H7 (cell line): ENCODE measurements around the gene STIL. TPM values are rescaled to one million over a fixed set of nuclear protein-coding genes. Genes with fewer than 3 reads are reported as not detected.
"Not testable (repeated sequence)": the region's sequence is repeated elsewhere in the genome, so short reads cannot be mapped to it uniquely, and the experiment has no call there.

Experiments used
- DNase-seq: peaks from one replicate; pipeline ENCODE4 v3.0.0; 2012
- H3K27me3 ChIP-seq: 2 replicates; pipeline ENCODE4 v1.6.0; 2011; ENCODE audit warnings: mild to moderate bottlenecking, low read length; ENCODE audit not compliant: control insufficient read depth, insufficient read depth
- H3K36me3 ChIP-seq: replicated peaks from 2 replicates; pipeline ENCODE4 v1.5.1; 2011; ENCODE audit warnings: low read length; ENCODE audit not compliant: control insufficient read depth, insufficient read depth
- H3K4me3 ChIP-seq: 2 replicates; pipeline ENCODE4 v1.5.1; 2011; ENCODE audit warnings: low read depth, mild to moderate bottlenecking, control low read depth, low read length, moderate library complexity; ENCODE audit not compliant: insufficient read depth
- total RNA-seq: library from RNA; depleted of rRNA; stranded (reverse); fragments of >200 nt; shearing (Covaris generic); gene quantifications from 2 replicates; pipeline ENCODE4 v1.2.3, GENCODE V29; 2014

Gene STIL
- total RNA-seq, 1 experiment from 2014 or later, result 55.5 TPM

DNA sequence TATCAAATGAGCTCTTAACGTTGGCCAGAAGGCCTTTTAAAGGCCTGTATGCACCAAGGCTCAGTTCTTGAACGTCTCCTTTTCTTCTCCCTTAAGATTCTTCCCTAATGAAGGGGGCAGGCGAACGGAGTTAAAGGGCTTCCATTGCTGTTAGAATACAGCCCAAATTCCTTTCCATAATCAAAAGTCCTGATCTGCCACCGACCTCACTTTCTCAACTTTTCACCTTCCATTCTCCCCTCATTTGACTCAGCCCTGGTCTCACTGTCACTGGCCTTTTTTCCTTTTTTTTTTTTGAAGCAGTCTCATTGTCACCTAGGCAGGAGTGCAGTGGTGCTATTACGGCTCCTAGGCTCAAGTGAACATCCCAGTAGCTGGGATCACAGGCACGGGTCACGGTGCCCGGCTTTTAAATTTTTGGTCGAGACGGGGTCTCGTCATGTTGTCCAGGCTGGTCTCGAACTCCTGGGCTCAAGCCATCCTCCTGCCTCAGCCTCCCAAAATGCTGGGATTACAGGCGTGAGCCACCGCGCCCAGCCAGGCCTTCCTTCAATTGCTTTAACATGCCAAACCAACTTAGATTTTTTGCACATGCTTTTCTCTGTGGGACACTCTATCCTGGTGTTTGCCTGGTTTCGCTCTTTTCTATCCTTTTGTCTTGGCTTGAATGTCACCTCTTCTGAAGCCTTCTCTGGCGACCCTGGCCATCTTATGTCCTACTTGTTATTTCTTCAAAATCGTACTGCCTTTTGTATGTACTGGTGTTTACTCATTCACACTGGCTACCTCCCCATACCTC is 19.0 kb upstream of the STIL start:
- no peaks in the 10 kb centered on the region for H3K27me3 ChIP-seq
- no peaks in the 10 kb centered on the region for H3K36me3 ChIP-seq
- H3K4me3 ChIP-seq, result peak overlapping the region; percentile 97
- DNase-seq, result no peak

DNA sequence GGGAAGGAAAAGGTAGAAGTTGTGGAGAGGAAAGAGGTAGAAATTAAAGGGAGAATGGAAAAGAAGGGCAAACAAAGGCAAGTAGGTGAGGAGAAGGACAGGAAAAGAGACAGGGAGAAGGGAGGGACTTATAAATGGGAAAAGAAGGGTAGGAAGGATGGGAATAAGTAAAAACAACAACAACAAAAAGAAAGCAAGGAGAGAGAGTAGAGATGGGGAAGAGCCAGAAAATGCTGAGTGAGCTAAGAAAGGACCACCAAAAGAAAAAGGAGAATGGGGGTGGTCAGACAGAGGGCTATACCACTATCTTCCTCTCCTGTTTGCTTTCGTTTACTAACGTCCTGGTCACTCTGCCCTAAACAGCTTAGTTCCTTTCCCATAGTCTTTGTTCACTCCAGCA is 17.9 kb upstream of the STIL start:
- DNase-seq, result no peak
- Histone ChIP-seq H3K27me3 (no peaks in the 10 kb centered on the region), H3K4me3 (no peak overlapping the region), H3K36me3 (no peaks in the 10 kb centered on the region)

- Histone ChIP-seq H3K36me3 (no peaks in the 10 kb centered on the region), H3K27me3 (no peaks in the 10 kb centered on the region), H3K4me3 (no peak overlapping the region)
- no peak for DNase-seq
These were observed 16.3 kb upstream of the STIL start for GRCh38 chr1:47330212-47330611.

GRCh38 chr1:47328992-47329391 is 15.0 kb upstream of the STIL start:
- H3K36me3 ChIP-seq, result no peaks in the 10 kb centered on the region

DNA sequence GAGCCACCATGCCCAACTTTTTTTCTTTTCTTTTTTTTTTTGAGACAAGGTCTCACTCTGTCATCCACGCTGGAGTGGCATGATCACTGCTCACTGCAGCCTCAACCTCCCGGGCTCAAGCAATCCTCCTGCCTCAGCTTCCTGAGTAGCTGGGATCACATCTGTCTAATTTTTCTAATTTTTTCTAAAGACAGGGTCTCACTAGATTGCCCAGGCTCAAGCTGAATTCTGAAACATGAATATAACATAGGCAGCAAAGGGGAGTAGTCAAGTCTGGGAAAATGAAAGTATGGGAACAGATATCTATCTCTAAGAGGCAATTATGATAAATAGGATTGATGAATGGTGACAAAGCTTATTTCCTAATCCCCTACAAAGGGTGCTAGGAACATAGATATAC is 12.3 kb upstream of the STIL start:
- H3K36me3 ChIP-seq, result no peaks in the 10 kb centered on the region
- H3K4me3 ChIP-seq, result no peak overlapping the region
- no peak for DNase-seq
- no peaks in the 10 kb centered on the region for H3K27me3 ChIP-seq

More at GRCh38 chr1:47328992-47329391, 15.0 kb upstream of the STIL start:
- no peaks in the 10 kb centered on the region for H3K27me3 ChIP-seq
- no peak for DNase-seq
- no peak overlapping the region for H3K4me3 ChIP-seq

GRCh38 chr1:47325528-47325927 is 11.6 kb upstream of the STIL start:
- Histone ChIP-seq H3K27me3 (no peaks in the 10 kb centered on the region), H3K36me3 (no peaks in the 10 kb centered on the region), H3K4me3 (no peak overlapping the region)
- DNase-seq, result no peak

- no peaks in the 10 kb centered on the region for H3K36me3 ChIP-seq
These were observed 10.7 kb upstream of the STIL start for GRCh38 chr1:47324682-47325081.

GRCh38 chr1:47323599-47324031 is 9.7 kb upstream of the STIL start:
- no peaks in the 10 kb centered on the region for H3K27me3 ChIP-seq
- no peak for DNase-seq
- no peaks in the 10 kb centered on the region for H3K36me3 ChIP-seq
- no peak overlapping the region for H3K4me3 ChIP-seq

More at GRCh38 chr1:47324682-47325081, 10.7 kb upstream of the STIL start:
- H3K4me3 ChIP-seq, result no peak overlapping the region
- no peaks in the 10 kb centered on the region for H3K27me3 ChIP-seq
- no peak for DNase-seq

DNA sequence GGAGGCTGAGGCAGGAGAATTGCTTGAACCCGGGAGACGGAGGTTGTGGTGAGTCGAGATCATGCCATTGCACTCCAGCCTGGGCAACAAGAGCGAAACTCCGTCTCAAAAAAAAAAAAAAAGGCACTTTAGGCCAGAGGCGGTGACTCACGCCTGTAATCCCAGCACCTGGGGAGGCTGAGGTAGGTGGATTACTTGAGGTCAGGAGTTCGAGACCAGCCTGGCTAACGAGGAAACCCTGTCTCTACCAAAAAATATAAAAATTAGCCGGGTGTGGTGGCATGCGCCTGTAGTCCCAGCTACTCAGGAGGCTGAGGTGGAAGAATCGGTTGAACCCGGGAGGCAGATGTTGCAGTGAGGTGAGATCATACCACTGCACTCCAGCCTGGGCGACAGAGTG is 6.0 kb upstream of the STIL start:
- H3K27me3 ChIP-seq, H3K4me3 ChIP-seq, H3K36me3 ChIP-seq, DNase-seq: not testable (repeated sequence)

DNA sequence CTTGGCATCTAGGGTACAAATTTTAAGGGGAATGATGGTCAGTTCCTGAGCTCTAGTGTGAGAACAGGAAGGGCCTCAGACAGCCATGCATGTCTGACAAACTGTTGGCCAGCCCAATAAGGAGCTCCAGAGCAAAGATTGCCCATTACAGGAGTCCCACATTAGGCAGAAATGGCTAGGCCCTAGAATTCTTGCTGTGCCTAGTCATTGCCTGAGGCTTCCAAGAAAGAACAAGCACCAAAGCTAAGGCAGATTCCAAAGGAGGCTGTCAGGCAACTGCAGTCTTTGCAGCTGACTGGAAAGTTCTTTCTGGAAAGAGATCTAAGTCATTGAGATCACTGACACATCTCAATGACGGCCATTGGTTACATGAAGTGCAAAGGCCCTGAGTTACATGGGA is 3.9 kb upstream of the STIL start:
- no peak overlapping the region for H3K4me3 ChIP-seq
- no peak for DNase-seq
- H3K36me3 ChIP-seq, result no peaks in the 10 kb centered on the region
- no peaks in the 10 kb centered on the region for H3K27me3 ChIP-seq

GRCh38 chr1:47309427-47309826 is 4.5 kb downstream of the STIL start:
- no peak for DNase-seq
- Histone ChIP-seq H3K36me3 (peaks cover 6% of the 10 kb centered on the region), H3K4me3 (no peak overlapping the region), H3K27me3 (no peaks in the 10 kb centered on the region)

- no peaks in the 10 kb centered on the region for H3K27me3 ChIP-seq
- no peak for DNase-seq
- H3K36me3 ChIP-seq, result peaks cover 18% of the 10 kb centered on the region
- no peak overlapping the region for H3K4me3 ChIP-seq
These were observed 11.5 kb downstream of the STIL start for GRCh38 chr1:47302472-47302871.

GRCh38 chr1:47298025-47298699 is 15.8 kb downstream of the STIL start:
- Histone ChIP-seq H3K27me3 (no peaks in the 10 kb centered on the region), H3K4me3 (no peak overlapping the region), H3K36me3 (peaks cover 20% of the 10 kb centered on the region)
- DNase-seq, result no peak

DNA sequence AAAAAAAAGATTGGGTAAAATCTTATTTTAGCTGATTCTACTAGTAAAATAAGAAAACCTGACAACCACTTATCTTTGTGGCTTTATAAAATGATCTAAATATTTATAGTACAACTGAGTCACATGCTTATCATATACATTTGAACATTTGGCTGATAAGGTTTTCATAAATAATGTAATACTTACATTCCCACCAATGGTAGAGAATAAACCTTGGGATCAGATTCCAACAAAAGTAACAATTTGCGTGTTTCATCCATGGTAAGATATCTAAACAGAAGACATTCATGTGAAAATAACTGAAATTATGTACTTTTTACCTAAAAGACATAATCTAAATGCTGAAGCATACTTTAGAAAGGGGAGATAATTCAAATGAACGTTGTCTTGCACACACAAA is 18.4 kb downstream of the STIL start:
- Histone ChIP-seq H3K4me3 (no peak overlapping the region), H3K27me3 (no peaks in the 10 kb centered on the region), H3K36me3 (peaks cover 14% of the 10 kb centered on the region)
- DNase-seq, result no peak

DNA sequence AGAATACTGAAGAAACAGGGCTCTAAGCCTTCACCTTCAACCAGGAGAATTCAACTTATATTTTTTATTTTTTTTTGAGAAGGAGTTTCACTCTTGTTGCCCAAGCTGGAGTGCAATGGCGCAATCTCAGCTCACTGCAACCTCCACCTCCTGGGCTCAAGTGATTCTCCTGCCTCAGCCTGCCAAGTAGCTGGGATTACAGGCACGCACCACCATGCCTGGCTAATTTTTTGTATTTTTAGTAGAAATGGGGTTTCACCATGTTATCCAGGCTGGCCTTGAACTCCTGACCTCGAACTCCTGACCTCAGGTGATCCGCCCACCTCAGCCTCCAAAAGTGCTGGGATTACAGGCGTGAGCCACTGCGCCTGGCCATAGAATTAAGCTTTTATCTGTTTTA is 19.1 kb downstream of the STIL start:
- H3K36me3 ChIP-seq, result peaks cover 14% of the 10 kb centered on the region
- not testable (repeated sequence) for H3K27me3 ChIP-seq, H3K4me3 ChIP-seq, DNase-seq
